ENCODE measurements around the gene ZNF394. TPM values are rescaled to one million over a fixed set of nuclear protein-coding genes. Genes with fewer than 3 reads are reported as not detected.

ZNF394 gene
- total RNA-seq, 1 donor from 2014 or later = 16.8 TPM

GRCh38 chr7:99543081-99543671, 43.1 kb upstream of the ZNF394 start:
- H3K27ac ChIP-seq = no peak overlapping the region
- H3K9ac ChIP-seq = no peak overlapping the region
- peaks cover 18% of the 10 kb centered on the region for H3K36me3 ChIP-seq
- no peaks in the 10 kb centered on the region for H3K79me2 ChIP-seq (ENCODE audit: low read depth)
- Mint-ChIP-seq H3K4me1 (no peaks in the 10 kb centered on the region), H3K9me3 (peaks cover 54% of the 10 kb centered on the region), H3K27ac (no peak overlapping the region), H3K36me3 (peaks cover 44% of the 10 kb centered on the region), H3K4me3 (no peak overlapping the region), H3K27me3 (ENCODE audit: insufficient read depth, low read depth) (peaks cover 8% of the 10 kb centered on the region)
- no peak overlapping the region for H3K4me2 ChIP-seq
- H3K4me3 ChIP-seq = no peak overlapping the region
- DNase-seq (ENCODE audit: low spot score) = no peak
- TF ChIP-seq CTCF (IDR thresholded peaks at IDR 0.05) (no peak), EZH2phosphoT487 (IDR thresholded peaks at IDR 0.05) (no peak), EZH2 (IDR thresholded peaks at IDR 0.05) (no peak)
- H2AFZ ChIP-seq (replicated peaks) = no peak overlapping the region
- H4K20me1 ChIP-seq (ENCODE audit: low read depth) = no peaks in the 10 kb centered on the region
- no peaks in the 10 kb centered on the region for H3F3A ChIP-seq (ENCODE audit: low read depth)
- peaks cover 11% of the 10 kb centered on the region for H3K9me3 ChIP-seq (ENCODE audit: low read depth)
- no peaks in the 10 kb centered on the region for H3K27me3 ChIP-seq
- no peaks in the 10 kb centered on the region for H3K4me1 ChIP-seq

- H3K9me3 Mint-ChIP-seq = peaks cover 53% of the 10 kb centered on the region
- Histone ChIP-seq H3K27me3 (no peaks in the 10 kb centered on the region), H3K9me3 (ENCODE audit: low read depth) (peaks cover 4% of the 10 kb centered on the region), H2AFZ (replicated peaks) (no peak overlapping the region), H3K4me1 (no peaks in the 10 kb centered on the region), H3K36me3 (no peaks in the 10 kb centered on the region), H3K9ac (no peak overlapping the region), H3K4me3 (no peak overlapping the region), H3K27ac (no peak overlapping the region), H3K4me2 (no peak overlapping the region), H3K79me2 (ENCODE audit: low read depth) (no peaks in the 10 kb centered on the region), H3F3A (ENCODE audit: low read depth) (no peaks in the 10 kb centered on the region), H4K20me1 (ENCODE audit: low read depth) (no peaks in the 10 kb centered on the region)
- no peak for TF ChIP-seq EZH2phosphoT487 (IDR thresholded peaks at IDR 0.05)
- no peak for TF ChIP-seq EZH2 (IDR thresholded peaks at IDR 0.05)
- TF ChIP-seq CTCF (IDR thresholded peaks at IDR 0.05) = no peak
- H3K4me1 Mint-ChIP-seq = no peaks in the 10 kb centered on the region
- no peak for DNase-seq (ENCODE audit: low spot score)
- no peak overlapping the region for H3K27ac Mint-ChIP-seq
- H3K4me3 Mint-ChIP-seq = no peak overlapping the region
- H3K27me3 Mint-ChIP-seq (ENCODE audit: insufficient read depth, low read depth) = peaks cover 11% of the 10 kb centered on the region
- peaks cover 36% of the 10 kb centered on the region for H3K36me3 Mint-ChIP-seq
Measured at GRCh38 chr7:99541212-99541611, 41.1 kb upstream of the ZNF394 start.

GRCh38 chr7:99540542-99540941, 40.5 kb upstream of the ZNF394 start:
- H3K36me3 Mint-ChIP-seq = peaks cover 36% of the 10 kb centered on the region
- TF ChIP-seq EZH2 (IDR thresholded peaks at IDR 0.05) = no peak
- TF ChIP-seq EZH2phosphoT487 (IDR thresholded peaks at IDR 0.05) = no peak
- TF ChIP-seq CTCF (IDR thresholded peaks at IDR 0.05) = no peak

More at GRCh38 chr7:99540542-99540941, 40.5 kb upstream of the ZNF394 start:
- no peaks in the 10 kb centered on the region for H3K36me3 ChIP-seq
- no peaks in the 10 kb centered on the region for H3F3A ChIP-seq (ENCODE audit: low read depth)
- peaks cover 4% of the 10 kb centered on the region for H3K9me3 ChIP-seq (ENCODE audit: low read depth)
- H3K27me3 ChIP-seq = no peaks in the 10 kb centered on the region
- no peaks in the 10 kb centered on the region for H3K4me1 Mint-ChIP-seq
- no peak overlapping the region for H3K9ac ChIP-seq
- H2AFZ ChIP-seq (replicated peaks) = no peak overlapping the region
- H3K4me3 Mint-ChIP-seq = no peak overlapping the region
- no peaks in the 10 kb centered on the region for H4K20me1 ChIP-seq (ENCODE audit: low read depth)
- peaks cover 53% of the 10 kb centered on the region for H3K9me3 Mint-ChIP-seq
- H3K27me3 Mint-ChIP-seq (ENCODE audit: insufficient read depth, low read depth) = peaks cover 11% of the 10 kb centered on the region
- no peak overlapping the region for H3K4me3 ChIP-seq
- H3K4me2 ChIP-seq = no peak overlapping the region
- H3K79me2 ChIP-seq (ENCODE audit: low read depth) = no peaks in the 10 kb centered on the region
- no peaks in the 10 kb centered on the region for H3K4me1 ChIP-seq
- no peak overlapping the region for H3K27ac ChIP-seq
- H3K27ac Mint-ChIP-seq = no peak overlapping the region
- no peak for DNase-seq (ENCODE audit: low spot score)
